Measurements from ENCODE around the gene PDPR. TPM values are rescaled to one million over a fixed set of nuclear protein-coding genes. Genes with fewer than 3 reads are reported as not detected.
"Not testable (repeated sequence)": the region's sequence is repeated elsewhere in the genome, so short reads cannot be mapped to it uniquely, and the experiment has no call there.

PDPR gene
- polyA plus RNA-seq, 1 donor = 25.5 TPM

GRCh38 chr16:70151941-70152509 lies 37.9 kb downstream of the PDPR start:
- Histone ChIP-seq H3K36me3 (ENCODE audit: control insufficient read depth, insufficient read depth, low read length) (peaks cover 64% of the 10 kb centered on the region), H3K4me3 (ENCODE audit: low read length) (no peak overlapping the region), H3K27ac (ENCODE audit: low read length) (peak overlapping the region; percentile 81), H3K9me3 (ENCODE audit: control insufficient read depth, low read depth, low read length) (no peaks in the 10 kb centered on the region), H3K27me3 (ENCODE audit: control insufficient read depth, insufficient read depth, low read length) (no peaks in the 10 kb centered on the region), H3K4me1 (ENCODE audit: control insufficient read depth, insufficient read depth, low read length) (peaks cover 16% of the 10 kb centered on the region)
- no peak for DNase-seq
- 100% methylated on average over 3 of the region's 17 CpGs for WGBS (ENCODE audit: insufficient coverage, low lambda C conversion rate)

- peak; percentile 74 to 86 for DNase-seq
- Histone ChIP-seq H3K27ac (ENCODE audit: low read length) (peak overlapping the region; percentile 81), H3K9me3 (ENCODE audit: control insufficient read depth, low read depth, low read length) (no peaks in the 10 kb centered on the region), H3K4me1 (ENCODE audit: control insufficient read depth, insufficient read depth, low read length) (peaks cover 16% of the 10 kb centered on the region), H3K27me3 (ENCODE audit: control insufficient read depth, insufficient read depth, low read length) (no peaks in the 10 kb centered on the region), H3K36me3 (ENCODE audit: control insufficient read depth, insufficient read depth, low read length) (peaks cover 69% of the 10 kb centered on the region), H3K4me3 (ENCODE audit: low read length) (no peak overlapping the region)
- WGBS (ENCODE audit: insufficient coverage, low lambda C conversion rate) = 26% methylated on average over 4 of the region's 13 CpGs
Observed at GRCh38 chr16:70152578-70153302, 38.6 kb downstream of the PDPR start.

- 100% methylated on average over 1 of the region's 10 CpGs for WGBS (ENCODE audit: insufficient coverage, low lambda C conversion rate)
- Histone ChIP-seq H3K4me1 (ENCODE audit: control insufficient read depth, insufficient read depth, low read length) (peaks cover 16% of the 10 kb centered on the region), H3K36me3 (ENCODE audit: control insufficient read depth, insufficient read depth, low read length) (peaks cover 75% of the 10 kb centered on the region)
- H3K27ac ChIP-seq (ENCODE audit: low read length); DNase-seq; H3K27me3 ChIP-seq (ENCODE audit: control insufficient read depth, insufficient read depth, low read length); H3K4me3 ChIP-seq (ENCODE audit: low read length); H3K9me3 ChIP-seq (ENCODE audit: control insufficient read depth, low read depth, low read length): not testable (repeated sequence)
Observed at GRCh38 chr16:70154736-70155135, 40.6 kb downstream of the PDPR start.

- no peaks in the 10 kb centered on the region for H3K27me3 ChIP-seq (ENCODE audit: control insufficient read depth, insufficient read depth, low read length)
- no peak overlapping the region for H3K4me3 ChIP-seq (ENCODE audit: low read length)
- no peak overlapping the region for H3K27ac ChIP-seq (ENCODE audit: low read length)
- H3K36me3 ChIP-seq (ENCODE audit: control insufficient read depth, insufficient read depth, low read length) = peaks cover 81% of the 10 kb centered on the region
- DNase-seq = no peak
- WGBS (ENCODE audit: insufficient coverage, low lambda C conversion rate) = 93% methylated on average over 5 of the region's 29 CpGs
- no peaks in the 10 kb centered on the region for H3K9me3 ChIP-seq (ENCODE audit: control insufficient read depth, low read depth, low read length)
- peaks cover 16% of the 10 kb centered on the region for H3K4me1 ChIP-seq (ENCODE audit: control insufficient read depth, insufficient read depth, low read length)
Observed at GRCh38 chr16:70156207-70156978, 42.3 kb downstream of the PDPR start.

GRCh38 chr16:70157105-70157476 lies 43.0 kb downstream of the PDPR start:
- H3K36me3 ChIP-seq (ENCODE audit: control insufficient read depth, insufficient read depth, low read length) = peaks cover 76% of the 10 kb centered on the region
- 90% methylated on average over 2 of the region's 11 CpGs for WGBS (ENCODE audit: insufficient coverage, low lambda C conversion rate)

GRCh38 chr16:70157477-70158260 lies 43.5 kb downstream of the PDPR start:
- peak in 1 of 2 donors; percentile 43 for DNase-seq
- no peaks in the 10 kb centered on the region for H3K9me3 ChIP-seq (ENCODE audit: control insufficient read depth, low read depth, low read length)
- no CpG with 5 or more reads among the region's 8 CpGs for WGBS (ENCODE audit: insufficient coverage, low lambda C conversion rate)
- no peaks in the 10 kb centered on the region for H3K27me3 ChIP-seq (ENCODE audit: control insufficient read depth, insufficient read depth, low read length)
- peaks cover 8% of the 10 kb centered on the region for H3K4me1 ChIP-seq (ENCODE audit: control insufficient read depth, insufficient read depth, low read length)
- H3K4me3 ChIP-seq (ENCODE audit: low read length) = no peak overlapping the region
- H3K27ac ChIP-seq (ENCODE audit: low read length) = no peak overlapping the region
- peaks cover 80% of the 10 kb centered on the region for H3K36me3 ChIP-seq (ENCODE audit: control insufficient read depth, insufficient read depth, low read length)

More at GRCh38 chr16:70157105-70157476, 43.0 kb downstream of the PDPR start:
- Histone ChIP-seq H3K4me1 (ENCODE audit: control insufficient read depth, insufficient read depth, low read length) (peaks cover 12% of the 10 kb centered on the region), H3K27ac (ENCODE audit: low read length) (no peak overlapping the region), H3K4me3 (ENCODE audit: low read length) (no peak overlapping the region), H3K9me3 (ENCODE audit: control insufficient read depth, low read depth, low read length) (no peaks in the 10 kb centered on the region), H3K27me3 (ENCODE audit: control insufficient read depth, insufficient read depth, low read length) (no peaks in the 10 kb centered on the region)
- no peak for DNase-seq

- peaks cover under 1% of the 10 kb centered on the region for H3K4me1 ChIP-seq (ENCODE audit: control insufficient read depth, insufficient read depth, low read length)
- H3K27ac ChIP-seq (ENCODE audit: low read length) = no peak overlapping the region
- DNase-seq = no peak
- H3K36me3 ChIP-seq (ENCODE audit: control insufficient read depth, insufficient read depth, low read length) = peaks cover 77% of the 10 kb centered on the region
- WGBS (ENCODE audit: insufficient coverage, low lambda C conversion rate) = 100% methylated on average over 1 of the region's 7 CpGs
- H3K4me3 ChIP-seq (ENCODE audit: low read length) = no peak overlapping the region
- H3K9me3 ChIP-seq (ENCODE audit: control insufficient read depth, low read depth, low read length) = no peaks in the 10 kb centered on the region
- no peaks in the 10 kb centered on the region for H3K27me3 ChIP-seq (ENCODE audit: control insufficient read depth, insufficient read depth, low read length)
Observed at GRCh38 chr16:70158261-70158939, 44.3 kb downstream of the PDPR start.

- no peak overlapping the region for H3K27ac ChIP-seq (ENCODE audit: low read length)
- H3K4me1 ChIP-seq (ENCODE audit: control insufficient read depth, insufficient read depth, low read length) = no peaks in the 10 kb centered on the region
- no peaks in the 10 kb centered on the region for H3K27me3 ChIP-seq (ENCODE audit: control insufficient read depth, insufficient read depth, low read length)
- WGBS (ENCODE audit: insufficient coverage, low lambda C conversion rate) = 88% methylated on average over 2 of the region's 9 CpGs
- H3K9me3 ChIP-seq (ENCODE audit: control insufficient read depth, low read depth, low read length) = no peaks in the 10 kb centered on the region
- no peak for DNase-seq
- no peak overlapping the region for H3K4me3 ChIP-seq (ENCODE audit: low read length)
- H3K36me3 ChIP-seq (ENCODE audit: control insufficient read depth, insufficient read depth, low read length) = peaks cover 70% of the 10 kb centered on the region
Observed at GRCh38 chr16:70159355-70160348, 45.5 kb downstream of the PDPR start.

GRCh38 chr16:70160388-70160787 lies 46.3 kb downstream of the PDPR start:
- Histone ChIP-seq H3K4me3 (ENCODE audit: low read length) (no peak overlapping the region), H3K27ac (ENCODE audit: low read length) (no peak overlapping the region), H3K36me3 (ENCODE audit: control insufficient read depth, insufficient read depth, low read length) (peaks cover 65% of the 10 kb centered on the region), H3K9me3 (ENCODE audit: control insufficient read depth, low read depth, low read length) (no peaks in the 10 kb centered on the region), H3K27me3 (ENCODE audit: control insufficient read depth, insufficient read depth, low read length) (no peaks in the 10 kb centered on the region), H3K4me1 (ENCODE audit: control insufficient read depth, insufficient read depth, low read length) (no peaks in the 10 kb centered on the region)
- no CpG with 5 or more reads among the region's 6 CpGs for whole genome bisulfite sequencing (ENCODE audit: insufficient coverage, low lambda C conversion rate)
- DNase-seq = no peak

Data from large intestine (tissue), 3 donors.